GM06990 (cell line): ENCODE results near the gene USP13.

Experiments used
- DNase-seq: peaks from one replicate; pipeline ENCODE4 v3.0.0-alpha.2; 2011; ENCODE audit not compliant: insufficient read length; ENCODE audit errors: extremely low read depth
- H3K27me3 ChIP-seq: replicated peaks from 2 replicates; pipeline ENCODE4 v1.6.0; 2011; ENCODE audit warnings: low read length; ENCODE audit not compliant: control insufficient read depth, insufficient read depth
- H3K36me3 ChIP-seq: 2 replicates; pipeline ENCODE4 v1.5.1; 2011; ENCODE audit warnings: low read length; ENCODE audit not compliant: control insufficient read depth, insufficient read depth
- H3K4me3 ChIP-seq: replicated peaks from 2 replicates; pipeline ENCODE4 v1.5.1; 2011; ENCODE audit warnings: low read depth, mild to moderate bottlenecking, control low read depth, low read length
- TF ChIP-seq, protein P1 (sequence below): IDR thresholded peaks from 2 replicates; pipeline ENCODE4 v1.5.1; 2011; ENCODE audit warnings: low read length, control low read depth, mild to moderate bottlenecking, inconsistent platforms; ENCODE audit not compliant: insufficient read depth, poor library complexity, severe bottlenecking

Gene USP13

DNA sequence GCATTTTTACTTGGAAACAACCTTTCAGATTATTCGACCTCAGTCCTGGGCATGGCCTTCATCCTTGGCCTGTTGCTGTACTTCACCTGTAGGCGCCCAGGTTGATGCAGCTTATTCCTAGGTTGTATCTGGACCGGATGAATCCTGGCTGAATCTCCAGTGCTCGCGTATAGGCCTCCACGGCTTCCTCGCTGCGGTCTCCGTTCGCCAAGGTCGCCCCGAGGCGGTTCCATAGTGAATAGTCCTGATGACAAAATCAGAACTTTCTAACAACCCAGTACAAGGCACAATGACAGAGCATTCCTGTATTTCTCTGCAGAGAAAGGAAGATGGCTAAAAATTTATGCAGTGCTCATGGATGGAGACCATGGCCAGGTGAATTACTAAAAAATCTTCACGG lies 154.7 kb downstream of the USP13 start:
- no peak for DNase-seq
- Histone ChIP-seq H3K4me3 (no peak overlapping the region), H3K36me3 (no peaks in the 10 kb centered on the region), H3K27me3 (no peaks in the 10 kb centered on the region)
- TF ChIP-seq, protein P1, sequence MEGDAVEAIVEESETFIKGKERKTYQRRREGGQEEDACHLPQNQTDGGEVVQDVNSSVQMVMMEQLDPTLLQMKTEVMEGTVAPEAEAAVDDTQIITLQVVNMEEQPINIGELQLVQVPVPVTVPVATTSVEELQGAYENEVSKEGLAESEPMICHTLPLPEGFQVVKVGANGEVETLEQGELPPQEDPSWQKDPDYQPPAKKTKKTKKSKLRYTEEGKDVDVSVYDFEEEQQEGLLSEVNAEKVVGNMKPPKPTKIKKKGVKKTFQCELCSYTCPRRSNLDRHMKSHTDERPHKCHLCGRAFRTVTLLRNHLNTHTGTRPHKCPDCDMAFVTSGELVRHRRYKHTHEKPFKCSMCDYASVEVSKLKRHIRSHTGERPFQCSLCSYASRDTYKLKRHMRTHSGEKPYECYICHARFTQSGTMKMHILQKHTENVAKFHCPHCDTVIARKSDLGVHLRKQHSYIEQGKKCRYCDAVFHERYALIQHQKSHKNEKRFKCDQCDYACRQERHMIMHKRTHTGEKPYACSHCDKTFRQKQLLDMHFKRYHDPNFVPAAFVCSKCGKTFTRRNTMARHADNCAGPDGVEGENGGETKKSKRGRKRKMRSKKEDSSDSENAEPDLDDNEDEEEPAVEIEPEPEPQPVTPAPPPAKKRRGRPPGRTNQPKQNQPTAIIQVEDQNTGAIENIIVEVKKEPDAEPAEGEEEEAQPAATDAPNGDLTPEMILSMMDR, result no peak

DNA sequence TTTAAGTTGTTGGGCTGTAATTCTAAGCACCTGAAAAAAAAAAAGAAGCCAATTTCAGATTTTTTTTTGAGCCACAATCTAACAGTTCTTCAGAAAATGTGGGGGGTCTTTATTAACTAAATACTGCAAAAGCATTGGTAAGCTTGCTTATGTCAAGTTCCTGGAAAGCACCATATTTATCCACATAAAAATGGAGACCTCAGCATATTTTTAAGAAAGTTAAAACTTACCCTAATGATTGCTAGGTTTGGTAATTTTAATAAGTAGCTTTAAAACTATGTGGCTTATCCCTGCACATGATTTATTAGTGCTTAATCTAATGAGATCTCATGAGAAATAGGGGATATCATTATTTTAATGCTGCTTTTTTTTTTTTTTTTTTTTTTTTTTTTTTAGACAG lies 156.8 kb downstream of the USP13 start:
- DNase-seq, result no peak
- Histone ChIP-seq H3K4me3 (no peak overlapping the region), H3K36me3 (no peaks in the 10 kb centered on the region), H3K27me3 (no peaks in the 10 kb centered on the region)
- TF ChIP-seq, protein P1, result no peak

DNA sequence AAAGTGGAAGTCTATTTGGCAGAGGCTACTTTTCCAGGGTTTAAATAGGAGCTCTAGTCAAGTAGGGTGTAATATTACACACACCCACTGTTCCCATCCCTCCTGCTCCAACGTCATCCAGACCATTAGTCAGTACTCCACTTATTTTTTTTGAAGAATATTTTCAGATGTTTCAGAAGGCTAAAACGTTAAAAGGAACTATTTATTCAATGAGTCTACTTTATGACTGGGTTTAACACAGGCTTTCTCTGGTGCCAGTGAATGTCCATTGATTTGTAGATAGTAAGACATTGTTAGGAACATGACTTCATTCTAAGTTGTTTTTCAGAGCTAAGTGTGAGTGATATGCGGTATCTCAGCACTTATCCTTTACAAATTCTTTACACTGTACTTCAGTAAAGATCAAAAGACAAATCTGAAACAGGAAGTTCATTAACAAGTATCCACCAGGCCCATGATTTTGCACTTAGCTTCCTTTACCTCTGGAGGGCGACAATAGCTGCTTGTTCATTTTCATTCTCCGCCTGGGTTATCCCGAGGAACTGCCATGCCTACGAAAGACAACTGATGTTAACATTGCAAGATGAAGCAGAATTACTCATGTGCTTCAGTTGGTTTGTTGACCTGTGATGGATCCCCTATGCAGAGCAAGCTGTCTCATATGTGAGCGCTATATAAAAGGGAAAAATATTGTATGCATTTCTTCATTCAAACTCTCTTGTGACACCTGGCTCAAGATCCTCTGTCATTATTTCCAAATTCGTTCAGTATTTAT lies 158.7 kb downstream of the USP13 start:
- Histone ChIP-seq H3K27me3 (no peaks in the 10 kb centered on the region), H3K36me3 (no peaks in the 10 kb centered on the region), H3K4me3 (no peak overlapping the region)
- DNase-seq, result peak; percentile 20
- TF ChIP-seq, protein P1, result peak; percentile 69

DNA sequence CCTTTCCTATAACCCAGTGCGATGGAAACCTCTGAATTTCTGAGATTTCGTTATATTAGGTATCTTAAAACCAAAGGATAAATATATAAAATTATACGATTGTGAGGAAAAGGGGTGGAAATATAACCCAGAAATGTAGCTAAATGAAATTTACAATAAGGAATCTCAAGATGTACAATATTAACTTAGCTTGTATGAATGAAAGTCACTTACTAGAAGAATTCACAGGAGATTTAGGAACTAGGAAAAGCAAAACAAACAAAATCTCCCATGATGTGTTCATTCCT lies 159.2 kb downstream of the USP13 start:
- TF ChIP-seq, protein P1, result no peak
- no peaks in the 10 kb centered on the region for H3K27me3 ChIP-seq
- DNase-seq, result no peak
- no peak overlapping the region for H3K4me3 ChIP-seq
- no peaks in the 10 kb centered on the region for H3K36me3 ChIP-seq

GRCh38 chr3:179819379-179819778 lies 166.5 kb downstream of the USP13 start:
- Histone ChIP-seq H3K4me3 (no peak overlapping the region), H3K27me3 (no peaks in the 10 kb centered on the region), H3K36me3 (no peaks in the 10 kb centered on the region)
- no peak for DNase-seq
- TF ChIP-seq, protein P1, result no peak

GRCh38 chr3:179822296-179822695 lies 169.5 kb downstream of the USP13 start:
- H3K36me3 ChIP-seq, result no peaks in the 10 kb centered on the region
- no peak for DNase-seq
- H3K27me3 ChIP-seq, result no peaks in the 10 kb centered on the region
- no peak overlapping the region for H3K4me3 ChIP-seq
- TF ChIP-seq, protein P1, result no peak
